ENCODE measurements around the gene SPACA7.

The SPACA7 gene

DNA sequence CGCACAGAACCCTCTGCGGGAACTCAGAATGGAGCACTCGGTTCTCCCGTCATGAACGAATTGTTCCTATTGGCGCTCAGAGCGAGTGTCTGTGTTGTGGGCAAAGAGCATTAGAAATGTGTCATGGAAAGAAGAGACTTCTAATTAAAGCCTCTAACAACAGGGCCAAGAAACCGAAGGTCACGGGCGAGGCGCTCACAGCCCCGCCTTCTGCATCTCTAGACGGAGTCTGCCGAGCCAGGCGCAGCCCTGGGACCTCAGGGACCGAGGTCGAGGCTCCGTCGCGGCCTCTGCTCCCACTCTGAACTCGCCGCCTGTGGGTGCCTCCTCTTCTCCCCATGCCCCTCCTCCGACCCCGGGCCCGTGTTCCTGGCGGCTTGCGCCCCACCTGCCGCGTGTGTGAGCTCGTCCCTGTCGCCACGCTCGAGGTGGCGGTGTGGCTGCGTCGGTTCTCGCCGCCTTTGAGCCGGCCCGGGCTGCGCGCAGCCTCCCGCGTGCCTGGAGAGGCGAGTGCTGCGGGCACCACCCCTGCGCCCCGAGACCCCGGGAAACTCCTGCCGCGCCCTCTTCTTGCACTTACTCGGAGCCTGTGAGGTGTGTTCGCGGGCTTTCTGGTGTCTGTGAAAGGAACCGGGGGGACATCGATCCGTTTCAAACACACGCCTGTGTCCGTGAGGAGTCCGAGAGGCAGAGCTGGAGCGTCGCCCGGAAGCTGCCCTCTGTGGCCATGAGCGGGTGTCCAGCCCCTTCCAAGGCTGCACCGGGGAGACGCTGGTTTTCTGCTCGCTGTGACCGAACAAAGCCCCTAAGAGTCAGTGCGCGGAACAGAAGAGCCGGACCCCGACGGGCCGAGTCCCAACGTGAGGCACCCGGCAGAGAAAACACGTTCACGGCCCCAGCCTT lies 45.4 kb upstream of the SPACA7 start:
- DNase-seq (ENCODE audit: low read depth in 1 of 2, low spot score in 1 of 2): no peak
- H3K4me3 ChIP-seq (replicated peaks; ENCODE audit: insufficient read depth, low read length): no peak overlapping the region
- no peak overlapping the region for H3K27ac ChIP-seq (replicated peaks)
- no peaks in the 10 kb centered on the region for H3K27me3 ChIP-seq (ENCODE audit: insufficient read depth, poor library complexity, severe bottlenecking)
- TF ChIP-seq GABPA (IDR thresholded peaks at IDR 0.05; ENCODE audit: low read depth) (no peak), POLR2AphosphoS5 (IDR thresholded peaks at IDR 0.05; ENCODE audit: low read depth) (no peak), SPI1 (IDR thresholded peaks at IDR 0.05; ENCODE audit: borderline replicate concordance, low read depth) (no peak)
- TF ChIP-seq, protein P1, sequence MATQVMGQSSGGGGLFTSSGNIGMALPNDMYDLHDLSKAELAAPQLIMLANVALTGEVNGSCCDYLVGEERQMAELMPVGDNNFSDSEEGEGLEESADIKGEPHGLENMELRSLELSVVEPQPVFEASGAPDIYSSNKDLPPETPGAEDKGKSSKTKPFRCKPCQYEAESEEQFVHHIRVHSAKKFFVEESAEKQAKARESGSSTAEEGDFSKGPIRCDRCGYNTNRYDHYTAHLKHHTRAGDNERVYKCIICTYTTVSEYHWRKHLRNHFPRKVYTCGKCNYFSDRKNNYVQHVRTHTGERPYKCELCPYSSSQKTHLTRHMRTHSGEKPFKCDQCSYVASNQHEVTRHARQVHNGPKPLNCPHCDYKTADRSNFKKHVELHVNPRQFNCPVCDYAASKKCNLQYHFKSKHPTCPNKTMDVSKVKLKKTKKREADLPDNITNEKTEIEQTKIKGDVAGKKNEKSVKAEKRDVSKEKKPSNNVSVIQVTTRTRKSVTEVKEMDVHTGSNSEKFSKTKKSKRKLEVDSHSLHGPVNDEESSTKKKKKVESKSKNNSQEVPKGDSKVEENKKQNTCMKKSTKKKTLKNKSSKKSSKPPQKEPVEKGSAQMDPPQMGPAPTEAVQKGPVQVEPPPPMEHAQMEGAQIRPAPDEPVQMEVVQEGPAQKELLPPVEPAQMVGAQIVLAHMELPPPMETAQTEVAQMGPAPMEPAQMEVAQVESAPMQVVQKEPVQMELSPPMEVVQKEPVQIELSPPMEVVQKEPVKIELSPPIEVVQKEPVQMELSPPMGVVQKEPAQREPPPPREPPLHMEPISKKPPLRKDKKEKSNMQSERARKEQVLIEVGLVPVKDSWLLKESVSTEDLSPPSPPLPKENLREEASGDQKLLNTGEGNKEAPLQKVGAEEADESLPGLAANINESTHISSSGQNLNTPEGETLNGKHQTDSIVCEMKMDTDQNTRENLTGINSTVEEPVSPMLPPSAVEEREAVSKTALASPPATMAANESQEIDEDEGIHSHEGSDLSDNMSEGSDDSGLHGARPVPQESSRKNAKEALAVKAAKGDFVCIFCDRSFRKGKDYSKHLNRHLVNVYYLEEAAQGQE (IDR thresholded peaks at IDR 0.05; ENCODE audit: insufficient replicate concordance, low read depth): no peak
- TF ChIP-seq, protein P2, sequence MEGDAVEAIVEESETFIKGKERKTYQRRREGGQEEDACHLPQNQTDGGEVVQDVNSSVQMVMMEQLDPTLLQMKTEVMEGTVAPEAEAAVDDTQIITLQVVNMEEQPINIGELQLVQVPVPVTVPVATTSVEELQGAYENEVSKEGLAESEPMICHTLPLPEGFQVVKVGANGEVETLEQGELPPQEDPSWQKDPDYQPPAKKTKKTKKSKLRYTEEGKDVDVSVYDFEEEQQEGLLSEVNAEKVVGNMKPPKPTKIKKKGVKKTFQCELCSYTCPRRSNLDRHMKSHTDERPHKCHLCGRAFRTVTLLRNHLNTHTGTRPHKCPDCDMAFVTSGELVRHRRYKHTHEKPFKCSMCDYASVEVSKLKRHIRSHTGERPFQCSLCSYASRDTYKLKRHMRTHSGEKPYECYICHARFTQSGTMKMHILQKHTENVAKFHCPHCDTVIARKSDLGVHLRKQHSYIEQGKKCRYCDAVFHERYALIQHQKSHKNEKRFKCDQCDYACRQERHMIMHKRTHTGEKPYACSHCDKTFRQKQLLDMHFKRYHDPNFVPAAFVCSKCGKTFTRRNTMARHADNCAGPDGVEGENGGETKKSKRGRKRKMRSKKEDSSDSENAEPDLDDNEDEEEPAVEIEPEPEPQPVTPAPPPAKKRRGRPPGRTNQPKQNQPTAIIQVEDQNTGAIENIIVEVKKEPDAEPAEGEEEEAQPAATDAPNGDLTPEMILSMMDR (IDR thresholded peaks at IDR 0.05; ENCODE audit: insufficient read depth, low read length): no peak

DNA sequence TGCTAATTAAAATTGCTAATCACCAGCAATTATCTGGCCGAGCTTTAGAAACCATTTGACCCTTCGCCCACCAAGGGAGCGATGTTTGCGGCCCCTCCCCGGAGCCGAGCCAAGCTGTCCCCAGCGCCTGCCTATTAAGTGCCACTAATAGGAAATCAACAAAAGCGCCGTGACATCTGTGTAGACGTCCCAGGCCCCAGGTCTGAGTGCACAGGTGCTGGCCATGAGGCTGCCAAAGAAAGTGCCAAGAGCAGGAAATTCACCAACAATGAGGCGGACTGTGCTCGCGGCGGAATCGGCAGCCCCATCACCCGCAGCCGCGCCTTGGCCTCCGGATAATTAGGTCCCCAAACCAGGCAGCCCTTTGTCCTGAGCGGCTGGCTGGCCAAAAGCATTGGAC lies 44.5 kb upstream of the SPACA7 start:
- Histone ChIP-seq H3K27me3 (ENCODE audit: insufficient read depth, poor library complexity, severe bottlenecking) (no peaks in the 10 kb centered on the region), H3K4me3 (replicated peaks; ENCODE audit: insufficient read depth, low read length) (no peak overlapping the region)
- no peak for DNase-seq (ENCODE audit: low read depth in 1 of 2, low spot score in 1 of 2)

DNA sequence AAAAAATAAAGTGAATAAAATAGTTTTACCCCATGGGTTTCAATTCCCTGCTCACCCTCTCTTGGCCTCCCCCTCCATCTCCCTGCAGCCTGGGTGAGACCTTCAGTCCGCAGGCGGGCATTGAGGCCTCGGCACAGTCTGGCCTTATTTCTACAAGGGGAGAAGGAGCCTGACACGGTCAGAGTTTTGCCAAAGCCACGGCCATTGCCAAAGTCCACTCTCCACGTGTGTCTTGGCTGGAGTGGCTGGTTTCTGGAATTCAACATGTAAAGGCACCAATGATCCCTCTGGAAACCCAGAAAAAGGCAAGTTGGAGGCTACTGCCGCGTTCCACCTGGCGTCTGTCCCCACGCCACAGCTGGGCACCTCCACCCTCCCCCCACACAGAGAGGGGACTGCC lies 43.4 kb upstream of the SPACA7 start:
- Histone ChIP-seq H3K27me3 (ENCODE audit: insufficient read depth, poor library complexity, severe bottlenecking) (no peaks in the 10 kb centered on the region), H3K27ac (replicated peaks) (no peak overlapping the region), H3K4me3 (replicated peaks; ENCODE audit: insufficient read depth, low read length) (no peak overlapping the region)
- no peak for TF ChIP-seq SPI1 (IDR thresholded peaks at IDR 0.05; ENCODE audit: borderline replicate concordance, low read depth)
- TF ChIP-seq, protein P2 (IDR thresholded peaks at IDR 0.05; ENCODE audit: insufficient read depth, low read length): no peak
- TF ChIP-seq GABPA (IDR thresholded peaks at IDR 0.05; ENCODE audit: low read depth): no peak
- TF ChIP-seq, protein P1 (IDR thresholded peaks at IDR 0.05; ENCODE audit: insufficient replicate concordance, low read depth): no peak
- no peak for TF ChIP-seq POLR2AphosphoS5 (IDR thresholded peaks at IDR 0.05; ENCODE audit: low read depth)
- no peak for DNase-seq (ENCODE audit: low read depth in 1 of 2, low spot score in 1 of 2)

More for the DNA sequence above, 44.5 kb upstream of the SPACA7 start:
- TF ChIP-seq POLR2AphosphoS5 (IDR thresholded peaks at IDR 0.05; ENCODE audit: low read depth) (no peak), SPI1 (IDR thresholded peaks at IDR 0.05; ENCODE audit: borderline replicate concordance, low read depth) (no peak), GABPA (IDR thresholded peaks at IDR 0.05; ENCODE audit: low read depth) (no peak)
- TF ChIP-seq, protein P1 (IDR thresholded peaks at IDR 0.05; ENCODE audit: insufficient replicate concordance, low read depth): no peak
- TF ChIP-seq, protein P2 (IDR thresholded peaks at IDR 0.05; ENCODE audit: insufficient read depth, low read length): no peak
- H3K27ac ChIP-seq (replicated peaks): no peak overlapping the region

Data from HL-60 (cell line).